ENCODE data around the gene SYNGR2. TPM values are rescaled to one million over a fixed set of nuclear protein-coding genes. Genes with fewer than 3 reads are reported as not detected.

Gene SYNGR2
- total and polyA plus RNA-seq, 2 of the 8 experiments (the other 6 are each of a cell fraction or from before 2014, with no cell fraction given) = 50.0 to 139 TPM

- H4K91ac ChIP-seq (replicated peaks; ENCODE audit: insufficient read length, low read length) = no peak overlapping the region
- peaks cover 0 to 26% of the 10 kb centered on the region in 2 experiments; a peak in 3 of 4 replicates for H3K79me2 ChIP-seq (ENCODE audit: control insufficient read depth in 1 of 2, insufficient read depth in 2 of 2, low read length in 2 of 2)
- H3K9ac ChIP-seq (replicated peaks in 1 of 4; ENCODE audit: extremely low read depth in 1 of 4, low read depth in 3 of 4, low read length in 3 of 4) = no peak overlapping the region
- ChIA-PET POLR2A (ENCODE audit: partially characterized antibody) (interaction anchor here (0.7 to 7.3 kb wide), 6 partner anchors 8 to 90 kb away, joined by 3 to 67 read pairs (median 8); partner anchors contain the start of gene TMC8), CTCF (ENCODE audit: partially characterized antibody) (interaction anchor here (0.7 to 6.9 kb wide), 5 partner anchors 17 to 1176 kb away, joined by 3 to 65 read pairs (median 4); no protein-coding TSS in a partner anchor)
- no peak overlapping the region for H3K4me2 ChIP-seq (ENCODE audit: insufficient read depth in 1 of 2, low read depth in 2 of 2, low read length in 2 of 2)
- H3K27me3 ChIP-seq (replicated peaks in 1 of 4; ENCODE audit: control insufficient read depth in 3 of 4, extremely low read depth in 1 of 4, insufficient read depth in 3 of 4, low read length in 3 of 4) = no peaks in the 10 kb centered on the region; a peak in 1 of 7 replicates
- no peak overlapping the region for H3K4ac ChIP-seq (replicated peaks; ENCODE audit: insufficient read length, low read depth, low read length)
- H2BK20ac ChIP-seq (ENCODE audit: low read length) = no peak overlapping the region
- H4K8ac ChIP-seq (ENCODE audit: extremely low read depth, insufficient read depth, low read length) = no peak overlapping the region
- H3K9me3 ChIP-seq (ENCODE audit: insufficient read depth in 2 of 2, low read depth in 1 of 2, low read length in 1 of 2) = no peaks in the 10 kb centered on the region
- H3K79me1 ChIP-seq (ENCODE audit: low read depth, low read length) = peaks cover 10% of the 10 kb centered on the region
- no peak overlapping the region for H2BK15ac ChIP-seq (ENCODE audit: low read length)
- no peak overlapping the region for H3K4me3 ChIP-seq (ENCODE audit: extremely low read depth in 1 of 4, insufficient read depth in 2 of 4, low read depth in 3 of 4, low read length in 4 of 4)
- peaks cover 10% of the 10 kb centered on the region in 2 experiments for H4K20me1 ChIP-seq (replicated peaks in 1 of 2; ENCODE audit: control insufficient read depth in 1 of 2, insufficient read depth in 2 of 2, low read length in 2 of 2)
- H3K36me3 ChIP-seq (ENCODE audit: control insufficient read depth in 2 of 4, insufficient read depth in 4 of 4, low read length in 3 of 4) = peaks cover 26 to 71% (median 50%) of the 10 kb centered on the region in 4 experiments
- H3K23ac ChIP-seq (ENCODE audit: insufficient read length) = no peak overlapping the region
- H3K4me1 ChIP-seq (replicated peaks in 1 of 4; ENCODE audit: control insufficient read depth in 3 of 4, insufficient read depth in 4 of 4, low read length in 3 of 4) = peaks cover 0 to 13% (median 3%) of the 10 kb centered on the region in 4 experiments; a peak in 6 of 7 replicates
- H2AK5ac ChIP-seq (ENCODE audit: low read depth, low read length) = no peak overlapping the region
- H2BK12ac ChIP-seq (ENCODE audit: low read depth, low read length) = no peak overlapping the region
- 95% methylated on average over 13 of the region's 13 CpGs; no CpG with 5 or more reads in 1 of the 2 experiments for WGBS, 2 experiments (ENCODE audit: extremely low coverage in 1 of 2, insufficient coverage in 1 of 2, insufficient read length in 1 of 2, insufficient replicate concordance in 2 of 2, low coverage in 1 of 2, low lambda C conversion rate in 2 of 2, missing lambda C conversion rate in 1 of 2)
- H2BK5ac ChIP-seq (ENCODE audit: low read depth, low read length) = no peak overlapping the region
- no peak overlapping the region for H3K18ac ChIP-seq (ENCODE audit: extremely low read depth, low read length)
- no peak overlapping the region for H3K56ac ChIP-seq (replicated peaks; ENCODE audit: insufficient read length, low read depth, low read length)
- H2AFZ ChIP-seq (ENCODE audit: low read length) = no peak overlapping the region
- no peak overlapping the region for H3K27ac ChIP-seq (ENCODE audit: low read depth, low read length)
- no peak overlapping the region for H4K5ac ChIP-seq (ENCODE audit: insufficient read length, low read depth, low read length)
- H3K23me2 ChIP-seq (ENCODE audit: low read depth, low read length) = peaks cover 4% of the 10 kb centered on the region
- no peak for DNase-seq (ENCODE audit: low read depth in 1 of 2, low spot score in 2 of 2)
- no peak for FAIRE-seq
- no peak overlapping the region for H2BK120ac ChIP-seq (replicated peaks; ENCODE audit: low read depth, low read length)
- no peak overlapping the region for H3K14ac ChIP-seq (ENCODE audit: insufficient read length)
- TF ChIP-seq JUND (IDR thresholded peaks at IDR 0.05; ENCODE audit: low read length) (no peak), ATF3 (IDR thresholded peaks at IDR 0.05; ENCODE audit: insufficient read depth, low read depth, low read length) (no peak), PHF8 (conservative IDR thresholded peaks at IDR 0.05; ENCODE audit: low read depth, low read length) (no peak), ZNF274 (IDR thresholded peaks at IDR 0.05; ENCODE audit: borderline replicate concordance, extremely low read depth, low read length) (no peak), KDM1A (IDR thresholded peaks at IDR 0.05; ENCODE audit: borderline replicate concordance, low read length) (no peak), HDAC6 (IDR thresholded peaks at IDR 0.05; ENCODE audit: low read depth, low read length) (no peak), TAF7 (optimal IDR thresholded peaks at IDR 0.05; ENCODE audit: borderline replicate concordance, low read depth, low read length) (no peak), SIRT6 (IDR thresholded peaks at IDR 0.05; ENCODE audit: low read length) (no peak), CREB1 (IDR thresholded peaks at IDR 0.05) (no peak), MAFK (IDR thresholded peaks at IDR 0.05; ENCODE audit: low read depth, low read length) (no peak), EP300 (IDR thresholded peaks at IDR 0.05; ENCODE audit: borderline replicate concordance in 1 of 2, low read depth in 2 of 2, low read length in 2 of 2) (no peak), BACH1 (IDR thresholded peaks at IDR 0.05; ENCODE audit: low read length) (no peak), NRF1 (IDR thresholded peaks at IDR 0.05; ENCODE audit: low read depth, low read length) (no peak), SP4 (IDR thresholded peaks at IDR 0.05; ENCODE audit: low read length) (no peak)
Observed at GRCh38 chr17:78182504-78182903, 14.1 kb downstream of the SYNGR2 start.

Measured in H1 (cell line).